ENCODE results near the gene LRP8. TPM values are rescaled to one million over a fixed set of nuclear protein-coding genes. Genes with fewer than 3 reads are reported as not detected.

LRP8 gene
- total RNA-seq, 1 donor from 2014 or later = 15.6 TPM

GRCh38 chr1:53341521-53341895 lies 13.6 kb upstream of the LRP8 start:
- H3K9me3 ChIP-seq (ENCODE audit: low read depth) = no peaks in the 10 kb centered on the region

DNA sequence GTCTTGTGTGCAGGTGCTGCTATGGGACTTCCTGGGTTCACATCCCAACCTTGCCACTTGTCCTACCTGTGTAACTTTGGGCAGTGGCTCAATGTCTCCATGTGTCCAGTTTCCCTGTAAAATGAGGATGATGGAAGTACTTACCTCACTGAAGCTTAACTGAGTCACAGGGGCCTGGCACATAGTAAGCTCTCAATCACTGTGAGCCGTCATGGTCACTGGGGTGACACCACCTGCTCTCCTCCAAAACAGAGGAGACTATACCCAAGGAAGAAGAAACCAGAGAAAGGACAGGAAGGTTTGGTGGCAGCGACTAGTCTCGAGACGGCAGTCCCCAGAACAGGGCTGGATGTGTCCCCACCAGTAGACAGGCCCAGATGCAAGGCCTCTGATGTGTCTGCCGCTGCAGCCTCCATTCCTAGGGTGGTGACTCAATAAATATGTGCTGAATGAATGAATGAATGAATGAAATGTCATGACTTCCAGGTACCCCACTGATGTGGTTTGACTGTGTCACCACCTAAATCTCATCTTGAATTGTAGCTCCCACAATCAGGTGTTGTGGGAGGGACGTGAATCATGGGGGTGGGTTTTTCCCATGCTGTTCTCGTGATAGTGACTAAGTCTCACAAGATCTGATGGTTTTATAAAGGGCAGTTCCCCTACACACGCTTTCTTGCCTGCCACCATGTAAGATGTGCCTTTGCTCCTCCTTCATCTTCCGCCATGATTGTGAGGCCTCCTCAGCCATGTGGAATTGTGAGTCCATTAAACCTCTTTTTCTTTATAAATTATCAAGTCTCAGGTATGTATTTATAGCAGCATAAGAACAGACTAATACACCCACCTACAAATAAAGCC lies 13.0 kb upstream of the LRP8 start:
- H3F3A ChIP-seq (ENCODE audit: low read depth) = no peaks in the 10 kb centered on the region
- TF ChIP-seq EZH2 (IDR thresholded peaks at IDR 0.05) (no peak), EZH2phosphoT487 (IDR thresholded peaks at IDR 0.05) (no peak), CTCF (IDR thresholded peaks at IDR 0.05) (no peak)
- H3K36me3 ChIP-seq = no peaks in the 10 kb centered on the region
- H3K79me2 ChIP-seq (ENCODE audit: low read depth) = no peaks in the 10 kb centered on the region
- Mint-ChIP-seq H3K4me3 (no peak overlapping the region), H3K27me3 (ENCODE audit: insufficient read depth, low read depth) (peaks cover 2% of the 10 kb centered on the region), H3K4me1 (peaks cover 8% of the 10 kb centered on the region), H3K9me3 (peaks cover 3% of the 10 kb centered on the region), H3K36me3 (no peaks in the 10 kb centered on the region), H3K27ac (no peak overlapping the region)
- DNase-seq (ENCODE audit: low spot score) = no peak
- no peak overlapping the region for H2AFZ ChIP-seq (replicated peaks)
- H3K4me3 ChIP-seq = no peak overlapping the region
- no peak overlapping the region for H3K4me2 ChIP-seq
- no peak overlapping the region for H3K27ac ChIP-seq
- H3K9ac ChIP-seq = no peak overlapping the region
- H3K4me1 ChIP-seq = no peaks in the 10 kb centered on the region
- H4K20me1 ChIP-seq (ENCODE audit: low read depth) = no peaks in the 10 kb centered on the region
- no peaks in the 10 kb centered on the region for H3K9me3 ChIP-seq (ENCODE audit: low read depth)
- H3K27me3 ChIP-seq = no peaks in the 10 kb centered on the region

More at GRCh38 chr1:53341521-53341895, 13.6 kb upstream of the LRP8 start:
- no peaks in the 10 kb centered on the region for H3K27me3 ChIP-seq
- no peak overlapping the region for H2AFZ ChIP-seq (replicated peaks)
- no peak for DNase-seq (ENCODE audit: low spot score)
- H3F3A ChIP-seq (ENCODE audit: low read depth) = no peaks in the 10 kb centered on the region
- H3K27me3 Mint-ChIP-seq (ENCODE audit: insufficient read depth, low read depth) = peaks cover 2% of the 10 kb centered on the region
- peaks cover 3% of the 10 kb centered on the region for H3K9me3 Mint-ChIP-seq
- no peaks in the 10 kb centered on the region for H3K36me3 Mint-ChIP-seq
- no peak overlapping the region for H3K27ac Mint-ChIP-seq
- H3K4me3 ChIP-seq = no peak overlapping the region
- H3K4me3 Mint-ChIP-seq = no peak overlapping the region
- no peaks in the 10 kb centered on the region for H4K20me1 ChIP-seq (ENCODE audit: low read depth)
- TF ChIP-seq CTCF (IDR thresholded peaks at IDR 0.05) (no peak), EZH2phosphoT487 (IDR thresholded peaks at IDR 0.05) (no peak), EZH2 (IDR thresholded peaks at IDR 0.05) (no peak)
- no peak overlapping the region for H3K4me2 ChIP-seq
- H3K27ac ChIP-seq = no peak overlapping the region
- H3K9ac ChIP-seq = no peak overlapping the region
- H3K4me1 ChIP-seq = no peaks in the 10 kb centered on the region
- no peaks in the 10 kb centered on the region for H3K79me2 ChIP-seq (ENCODE audit: low read depth)
- H3K36me3 ChIP-seq = no peaks in the 10 kb centered on the region
- peaks cover 6% of the 10 kb centered on the region for H3K4me1 Mint-ChIP-seq

DNA sequence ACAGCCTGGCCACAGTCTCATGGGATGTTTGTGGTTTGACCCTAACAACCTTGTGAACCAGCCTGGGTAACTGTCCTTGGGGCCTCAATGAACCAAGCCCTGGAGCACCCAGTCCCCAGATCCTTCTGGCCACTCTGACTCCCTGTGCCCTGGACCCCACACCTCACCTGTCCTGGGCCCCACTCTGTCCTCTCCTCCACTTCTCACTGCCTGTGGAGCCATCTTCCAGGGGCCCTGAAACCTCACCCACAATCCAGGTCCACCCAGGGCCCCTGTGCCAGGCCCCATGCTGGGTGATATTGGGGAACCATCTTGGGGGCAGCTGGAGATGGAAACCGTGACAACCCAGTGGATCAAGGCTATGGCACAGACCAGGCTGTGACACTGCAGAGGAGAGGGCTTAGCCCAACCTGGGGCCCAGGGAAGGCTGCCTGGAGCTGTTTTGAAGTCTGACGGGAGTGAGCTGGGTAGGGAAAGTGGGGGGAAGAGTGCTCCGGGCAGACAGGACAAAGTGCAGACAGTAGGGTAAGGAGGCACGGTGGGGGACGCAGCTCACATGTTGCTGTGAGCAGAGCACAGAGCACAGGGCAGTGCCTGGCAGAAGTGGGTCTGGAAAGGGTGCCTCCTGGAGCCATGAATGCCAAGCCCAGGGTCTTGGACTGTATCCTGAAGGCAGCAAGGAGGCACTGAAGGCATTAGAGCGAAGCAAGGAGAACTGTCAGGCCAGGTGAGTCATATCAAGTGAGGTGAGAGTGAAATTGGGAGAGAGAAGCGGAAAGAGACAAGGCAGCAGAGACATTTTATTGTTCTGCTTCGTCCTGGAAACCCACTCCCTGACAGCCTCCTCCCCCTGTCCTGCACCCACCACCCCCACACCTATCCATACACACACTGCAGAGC lies 12.1 kb upstream of the LRP8 start:
- Histone ChIP-seq H3K79me2 (ENCODE audit: low read depth) (no peaks in the 10 kb centered on the region), H3K4me2 (no peak overlapping the region), H3F3A (ENCODE audit: low read depth) (peaks cover 3% of the 10 kb centered on the region), H3K9ac (no peak overlapping the region), H3K36me3 (no peaks in the 10 kb centered on the region), H3K27me3 (no peaks in the 10 kb centered on the region), H3K4me1 (no peaks in the 10 kb centered on the region), H3K4me3 (no peak overlapping the region), H4K20me1 (ENCODE audit: low read depth) (no peaks in the 10 kb centered on the region), H3K9me3 (ENCODE audit: low read depth) (no peaks in the 10 kb centered on the region), H2AFZ (replicated peaks) (no peak overlapping the region), H3K27ac (no peak overlapping the region)
- TF ChIP-seq EZH2phosphoT487 (IDR thresholded peaks at IDR 0.05) (no peak), EZH2 (IDR thresholded peaks at IDR 0.05) (no peak), CTCF (IDR thresholded peaks at IDR 0.05) (no peak)
- Mint-ChIP-seq H3K36me3 (no peaks in the 10 kb centered on the region), H3K9me3 (peaks cover 3% of the 10 kb centered on the region), H3K4me3 (peak overlapping the region; percentile 24), H3K27ac (peak overlapping the region; percentile 44), H3K27me3 (ENCODE audit: insufficient read depth, low read depth) (no peaks in the 10 kb centered on the region), H3K4me1 (peaks cover 8% of the 10 kb centered on the region)
- DNase-seq (ENCODE audit: low spot score) = no peak
